H9 (cell line): ENCODE results near the gene TRIM42. TPM values are rescaled to one million over a fixed set of nuclear protein-coding genes. Genes with fewer than 3 reads are reported as not detected.

ENCODE experiments used
- DNase-seq: peaks from one replicate; pipeline ENCODE4 v3.0.0-alpha.2; 2017
- H2AFZ ChIP-seq: one replicate; pipeline ENCODE4 v1.6.1; 2013; ENCODE audit warnings: mild to moderate bottlenecking, low read length, control low read depth, moderate library complexity
- H2AK5ac ChIP-seq: 2 replicates; pipeline ENCODE4 v1.6.1; 2013; ENCODE audit warnings: low read length, control low read depth, mixed read lengths; ENCODE audit not compliant: insufficient read length
- H2BK120ac ChIP-seq: one replicate; pipeline ENCODE4 v1.6.1; 2013; ENCODE audit warnings: low read depth, mild to moderate bottlenecking, low read length, control low read depth, inconsistent platforms; ENCODE audit not compliant: poor library complexity, severe bottlenecking
- H2BK12ac ChIP-seq: 2 replicates; pipeline ENCODE4 v1.6.1; 2013; ENCODE audit warnings: low read length, control low read depth, mixed read lengths, low read depth; ENCODE audit not compliant: insufficient read length
- H2BK15ac ChIP-seq: 2 replicates; pipeline ENCODE4 v1.6.1; 2013; ENCODE audit warnings: low read depth, low read length, control low read depth
- H2BK20ac ChIP-seq: one replicate; pipeline ENCODE4 v1.6.1; 2013; ENCODE audit warnings: low read depth, mild to moderate bottlenecking, low read length, control low read depth, inconsistent platforms; ENCODE audit not compliant: poor library complexity, severe bottlenecking
- H2BK5ac ChIP-seq: 2 replicates; pipeline ENCODE4 v1.6.1; 2013; ENCODE audit warnings: low read length, control low read depth, mixed read lengths; ENCODE audit not compliant: insufficient read length
- H3K14ac ChIP-seq: 2 replicates; pipeline ENCODE4 v1.6.1; 2013; ENCODE audit warnings: low read length, control low read depth; ENCODE audit not compliant: insufficient read depth
- H3K18ac ChIP-seq: 2 replicates; pipeline ENCODE4 v1.6.1; 2013; ENCODE audit warnings: low read depth, mild to moderate bottlenecking, mixed read lengths, low read length, control low read depth; ENCODE audit not compliant: insufficient read length
- H3K23ac ChIP-seq: 2 replicates; pipeline ENCODE4 v1.6.1; 2013; ENCODE audit warnings: low read length, control low read depth, mixed read lengths, low read depth; ENCODE audit not compliant: insufficient read length
- H3K23me2 ChIP-seq: 2 replicates; pipeline ENCODE4 v1.6.1; 2013; ENCODE audit warnings: low read depth, mild to moderate bottlenecking, mixed read lengths, low read length, control low read depth; ENCODE audit not compliant: insufficient read length, poor library complexity, severe bottlenecking
- H3K27ac ChIP-seq: 2 replicates; pipeline ENCODE4 v1.5.1; 2013; ENCODE audit warnings: low read length, control low read depth, mixed read lengths, low read depth; ENCODE audit not compliant: insufficient read length
- H3K27me3 ChIP-seq: 2 replicates; pipeline ENCODE4 v1.6.1; 2013; ENCODE audit warnings: low read length, control low read depth, inconsistent platforms; ENCODE audit not compliant: insufficient read depth
- H3K4ac ChIP-seq: 2 replicates; pipeline ENCODE4 v1.6.1; 2013; ENCODE audit warnings: low read depth, mild to moderate bottlenecking, control low read depth, inconsistent platforms, low read length, moderate library complexity
- H3K4me1 ChIP-seq: 2 replicates; pipeline ENCODE4 v1.6.1; 2013; ENCODE audit warnings: low read length, control low read depth, inconsistent platforms; ENCODE audit not compliant: insufficient read depth
- H3K4me2 ChIP-seq: 2 replicates; pipeline ENCODE4 v1.6.1; 2013; ENCODE audit warnings: low read length, control low read depth, mixed read lengths; ENCODE audit not compliant: insufficient read length, insufficient read depth
- H3K56ac ChIP-seq: 2 replicates; pipeline ENCODE4 v1.6.1; 2013; ENCODE audit warnings: low read depth, mild to moderate bottlenecking, mixed read lengths, low read length, control low read depth; ENCODE audit not compliant: insufficient read length
- H3K79me1 ChIP-seq: 2 replicates; pipeline ENCODE4 v1.6.1; 2013; ENCODE audit warnings: low read depth, mild to moderate bottlenecking, moderate library complexity, low read length, control low read depth, inconsistent platforms; ENCODE audit not compliant: insufficient read depth, poor library complexity, severe bottlenecking
- H3K79me2 ChIP-seq: 2 replicates; pipeline ENCODE4 v1.6.1; 2013; ENCODE audit warnings: low read length, control low read depth, inconsistent platforms; ENCODE audit not compliant: insufficient read depth
- H3K9ac ChIP-seq: 2 replicates; pipeline ENCODE4 v1.6.1; 2013; ENCODE audit warnings: low read length, control low read depth, mixed read lengths; ENCODE audit not compliant: insufficient read length; ENCODE audit errors: extremely low read depth
- H3K9me3 ChIP-seq: one replicate; pipeline ENCODE4 v1.6.1; 2013; ENCODE audit warnings: low read depth, low read length, inconsistent platforms; ENCODE audit not compliant: control insufficient read depth
- H3T11ph ChIP-seq: one replicate; pipeline ENCODE4 v1.6.1; 2013; ENCODE audit warnings: mild to moderate bottlenecking, low read length, control low read depth, inconsistent platforms
- H4K20me1 ChIP-seq: one replicate; pipeline ENCODE4 v1.6.1; 2013; ENCODE audit not compliant: control insufficient read depth, insufficient read length, insufficient read depth
- H4K5ac ChIP-seq: 2 replicates; pipeline ENCODE4 v1.6.1; 2013; ENCODE audit warnings: low read depth, mild to moderate bottlenecking, mixed read lengths, low read length, control low read depth; ENCODE audit not compliant: insufficient read length
- H4K8ac ChIP-seq: replicated peaks from 2 replicates; pipeline ENCODE4 v1.6.1; 2013; ENCODE audit warnings: low read length, control low read depth, mixed read lengths, low read depth; ENCODE audit not compliant: insufficient read length
- H4K91ac ChIP-seq: 2 replicates; pipeline ENCODE4 v1.6.1; 2013; ENCODE audit warnings: low read depth, mild to moderate bottlenecking, moderate library complexity, mixed read lengths, low read length, control low read depth; ENCODE audit not compliant: insufficient read length
- H3K27ac Mint-ChIP-seq, 3 experiments: 2 replicates in 2 of 3; 3 replicates in 1 of 3; pipeline ENCODE4 v1.8.0; 2020 to 2021; ENCODE audit warnings: mixed read lengths in 3 of 3, mild to moderate bottlenecking in 1 of 3, moderate library complexity in 1 of 3
- H3K27me3 Mint-ChIP-seq: 2 replicates; pipeline ENCODE4 v1.8.0; 2021; ENCODE audit warnings: low read depth, mild to moderate bottlenecking, moderate library complexity, mixed read lengths
- H3K36me3 Mint-ChIP-seq, 3 experiments: 2 replicates in 2 of 3; 3 replicates in 1 of 3; pipeline ENCODE4 v1.8.0; 2020 to 2021; ENCODE audit warnings: low read depth in 3 of 3, mixed read lengths in 3 of 3; ENCODE audit not compliant: insufficient read depth in 1 of 3
- H3K4me1 Mint-ChIP-seq, 2 experiments: 2 replicates each; pipeline ENCODE4 v1.8.0; 2020; ENCODE audit warnings: mixed read lengths in 2 of 2
- H3K4me3 Mint-ChIP-seq, 2 experiments: 2 replicates in 1 of 2; 3 replicates in 1 of 2; pipeline ENCODE4 v1.8.0; 2020 to 2021; ENCODE audit warnings: mild to moderate bottlenecking in 2 of 2, mixed read lengths in 2 of 2, moderate library complexity in 1 of 2
- H3K9me3 Mint-ChIP-seq, 2 experiments: 2 replicates in 1 of 2; 3 replicates in 1 of 2; pipeline ENCODE4 v1.8.0; 2020; ENCODE audit warnings: mild to moderate bottlenecking in 2 of 2, mixed read lengths in 2 of 2, moderate library complexity in 1 of 2
- WGBS: extraction: QIAGEN DNeasy Blood & Tissue Kit; methylation state at CpG from one replicate; pipeline ENCODE4 v1.1.7; 2013; ENCODE audit warnings: missing lambda C conversion rate, low lambda C conversion rate, mixed read lengths; ENCODE audit not compliant: insufficient read length; ENCODE audit errors: extremely low coverage; 5-methylcytosine and 5-hydroxymethylcytosine counted together
- total RNA-seq: library from RNA; stranded (reverse); gene quantifications from 2 replicates; pipeline ENCODE4 v1.2.1, GENCODE V29; 2021
- TF ChIP-seq, protein P1 (sequence below): fragments of 200-600 bp; sonication (generic); conservative IDR thresholded peaks from 3 replicates; pipeline ENCODE4 v1.8.0; 2021; ENCODE audit warnings: antibody characterized with exemption, mild to moderate bottlenecking

TRIM42 gene
- total RNA-seq, 1 experiment from 2014 or later, result not detected

DNA sequence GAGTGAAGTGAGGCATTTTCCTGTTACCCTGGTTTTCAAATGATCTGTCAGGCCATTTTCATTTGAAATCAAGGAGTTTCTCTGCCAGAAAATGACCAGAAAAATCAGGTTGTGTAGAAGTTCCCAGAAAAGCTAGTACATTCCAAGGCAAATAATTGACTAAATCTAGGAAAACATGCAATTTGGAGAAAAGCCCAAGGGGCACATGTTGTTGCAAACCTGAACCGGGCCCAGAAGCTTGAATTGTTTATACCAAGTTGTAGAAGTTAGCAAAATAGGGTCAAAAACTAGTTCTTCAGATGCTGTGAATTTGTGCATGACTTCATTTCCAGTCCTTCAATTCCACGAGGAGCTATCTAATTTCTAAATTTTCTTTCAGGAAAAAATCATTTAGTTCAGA, 31.0 kb downstream of the TRIM42 start:
- H4K5ac ChIP-seq, result no peak overlapping the region
- Mint-ChIP-seq H3K4me3 (no peak overlapping the region), H3K27ac (no peak overlapping the region), H3K4me1 (peaks cover 3 to 6% of the 10 kb centered on the region in 2 experiments; a peak in 3 of 4 replicates), H3K36me3 (peaks cover 0 to 19% (median 8%) of the 10 kb centered on the region in 3 experiments; a peak in 3 of 7 replicates), H3K9me3 (peaks cover 19% of the 10 kb centered on the region in 2 experiments), H3K27me3 (peaks cover 7% of the 10 kb centered on the region; the same call in 1 of the 2 replicates)
- H4K20me1 ChIP-seq, result no peaks in the 10 kb centered on the region
- H2AK5ac ChIP-seq, result no peak overlapping the region
- no peaks in the 10 kb centered on the region for H3K23me2 ChIP-seq
- H2BK20ac ChIP-seq, result no peak overlapping the region
- no peak overlapping the region for H3K27ac ChIP-seq
- no peak overlapping the region for H4K91ac ChIP-seq
- H2BK120ac ChIP-seq, result no peak overlapping the region
- TF ChIP-seq, protein P1, sequence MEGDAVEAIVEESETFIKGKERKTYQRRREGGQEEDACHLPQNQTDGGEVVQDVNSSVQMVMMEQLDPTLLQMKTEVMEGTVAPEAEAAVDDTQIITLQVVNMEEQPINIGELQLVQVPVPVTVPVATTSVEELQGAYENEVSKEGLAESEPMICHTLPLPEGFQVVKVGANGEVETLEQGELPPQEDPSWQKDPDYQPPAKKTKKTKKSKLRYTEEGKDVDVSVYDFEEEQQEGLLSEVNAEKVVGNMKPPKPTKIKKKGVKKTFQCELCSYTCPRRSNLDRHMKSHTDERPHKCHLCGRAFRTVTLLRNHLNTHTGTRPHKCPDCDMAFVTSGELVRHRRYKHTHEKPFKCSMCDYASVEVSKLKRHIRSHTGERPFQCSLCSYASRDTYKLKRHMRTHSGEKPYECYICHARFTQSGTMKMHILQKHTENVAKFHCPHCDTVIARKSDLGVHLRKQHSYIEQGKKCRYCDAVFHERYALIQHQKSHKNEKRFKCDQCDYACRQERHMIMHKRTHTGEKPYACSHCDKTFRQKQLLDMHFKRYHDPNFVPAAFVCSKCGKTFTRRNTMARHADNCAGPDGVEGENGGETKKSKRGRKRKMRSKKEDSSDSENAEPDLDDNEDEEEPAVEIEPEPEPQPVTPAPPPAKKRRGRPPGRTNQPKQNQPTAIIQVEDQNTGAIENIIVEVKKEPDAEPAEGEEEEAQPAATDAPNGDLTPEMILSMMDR, result no peak
- H3K9me3 ChIP-seq, result peaks cover 6% of the 10 kb centered on the region
- H3K79me1 ChIP-seq, result no peaks in the 10 kb centered on the region
- no peaks in the 10 kb centered on the region for H3K79me2 ChIP-seq
- WGBS, result no CpG with 5 or more reads among the region's 2 CpGs
- no peak overlapping the region for H3K23ac ChIP-seq
- H3K27me3 ChIP-seq, result no peaks in the 10 kb centered on the region
- H4K8ac ChIP-seq, result no peak overlapping the region
- H3K18ac ChIP-seq, result no peak overlapping the region
- H3K9ac ChIP-seq, result no peak overlapping the region
- H3T11ph ChIP-seq, result no peak overlapping the region
- H2BK12ac ChIP-seq, result no peak overlapping the region
- DNase-seq, result no peak
- no peak overlapping the region for H3K4me2 ChIP-seq
- no peak overlapping the region for H2BK5ac ChIP-seq
- no peaks in the 10 kb centered on the region for H3K4me1 ChIP-seq
- no peak overlapping the region for H3K14ac ChIP-seq
- H2BK15ac ChIP-seq, result no peak overlapping the region
- no peak overlapping the region for H3K4ac ChIP-seq
- no peak overlapping the region for H3K56ac ChIP-seq
- H2AFZ ChIP-seq, result no peak overlapping the region
